Smooth muscle cell of the pulmonary artery (primary cell): ENCODE data around the gene MRPS7. TPM values are rescaled to one million over a fixed set of nuclear protein-coding genes. Genes with fewer than 3 reads are reported as not detected.

Experiments used
- total RNA-seq: library from RNA; depleted of rRNA; stranded (reverse); fragments of >200 nt; gene quantifications from 2 replicates; pipeline ENCODE4 v1.2.3, GENCODE V29; 2014

MRPS7 gene
- total RNA-seq, result 31.5 and 34.0 TPM in 2 replicates

GRCh38 chr17:75261336-75262111 lies at the start of gene MRPS7, which contains the start of gene GGA3:
TSS of gene MRPS7 (plus strand) at chr17:75261879. CDS start at chr17:75261901, 22 bp downstream.
TSS of gene GGA3 (minus strand) at chr17:75261606. CDS start at chr17:75261587, 19 bp downstream.

GRCh38 chr17:75270966-75271232 lies 9.2 kb downstream of the MRPS7 start, which contains the start of gene MIF4GD:
TSS of gene MIF4GD (minus strand) at chr17:75271231. CDS start at chr17:75270195, 1,036 bp downstream.

GRCh38 chr17:75289115-75289831 lies 27.6 kb downstream of the MRPS7 start, which contains the start of gene SLC25A19:
TSS of gene SLC25A19 (minus strand) at chr17:75289433. CDS start at chr17:75286764, 2,669 bp downstream.

Other genes starting within 250 kb of the MRPS7 start
- 13.4 and 15.6 TPM in 2 replicates for gene MRPL58, start 249.2 kb upstream of the MRPS7 start, total RNA-seq
- gene ATP5PD, start 214.9 kb upstream of the MRPS7 start, total RNA-seq, result 129 and 130 TPM in 2 replicates
- gene KCTD2, start 214.7 kb upstream of the MRPS7 start, total RNA-seq, result 19.7 and 23.1 TPM in 2 replicates
- 3.3 and 6.9 TPM in 2 replicates for gene SLC16A5, start 173.9 kb upstream of the MRPS7 start, total RNA-seq
- 3.1 and 3.3 TPM in 2 replicates for gene ARMC7, start 151.9 kb upstream of the MRPS7 start, total RNA-seq
- 23.1 TPM in 2 replicates for gene NT5C, start 130.1 kb upstream of the MRPS7 start, total RNA-seq
- gene JPT1, start 107.4 kb upstream of the MRPS7 start, total RNA-seq, result 57.6 and 68.6 TPM in 2 replicates
- 91.4 and 105 TPM in 2 replicates for gene SUMO2, start 78.9 kb upstream of the MRPS7 start, total RNA-seq
- gene NUP85, start 56.2 kb upstream of the MRPS7 start, total RNA-seq, result 19.0 and 28.8 TPM in 2 replicates
- 16.7 and 28.0 TPM in 2 replicates for gene GGA3, start 273 bp upstream of the MRPS7 start, total RNA-seq
- gene MIF4GD, start 9.4 kb downstream of the MRPS7 start, total RNA-seq, result 8.7 and 10.1 TPM in 2 replicates
- 5.5 and 8.8 TPM in 2 replicates for gene SLC25A19, start 27.6 kb downstream of the MRPS7 start, total RNA-seq
- gene GRB2, start 143.8 kb downstream of the MRPS7 start, total RNA-seq, result 88.2 and 88.3 TPM in 2 replicates
- gene TMEM94, start 194.8 kb downstream of the MRPS7 start, total RNA-seq, result 39.3 and 46.5 TPM in 2 replicates